ENCODE data around the gene JPH2.
"Not testable (repeated sequence)": the region's sequence is repeated elsewhere in the genome, so short reads cannot be mapped to it uniquely, and the experiment has no call there.

JPH2 gene

DNA sequence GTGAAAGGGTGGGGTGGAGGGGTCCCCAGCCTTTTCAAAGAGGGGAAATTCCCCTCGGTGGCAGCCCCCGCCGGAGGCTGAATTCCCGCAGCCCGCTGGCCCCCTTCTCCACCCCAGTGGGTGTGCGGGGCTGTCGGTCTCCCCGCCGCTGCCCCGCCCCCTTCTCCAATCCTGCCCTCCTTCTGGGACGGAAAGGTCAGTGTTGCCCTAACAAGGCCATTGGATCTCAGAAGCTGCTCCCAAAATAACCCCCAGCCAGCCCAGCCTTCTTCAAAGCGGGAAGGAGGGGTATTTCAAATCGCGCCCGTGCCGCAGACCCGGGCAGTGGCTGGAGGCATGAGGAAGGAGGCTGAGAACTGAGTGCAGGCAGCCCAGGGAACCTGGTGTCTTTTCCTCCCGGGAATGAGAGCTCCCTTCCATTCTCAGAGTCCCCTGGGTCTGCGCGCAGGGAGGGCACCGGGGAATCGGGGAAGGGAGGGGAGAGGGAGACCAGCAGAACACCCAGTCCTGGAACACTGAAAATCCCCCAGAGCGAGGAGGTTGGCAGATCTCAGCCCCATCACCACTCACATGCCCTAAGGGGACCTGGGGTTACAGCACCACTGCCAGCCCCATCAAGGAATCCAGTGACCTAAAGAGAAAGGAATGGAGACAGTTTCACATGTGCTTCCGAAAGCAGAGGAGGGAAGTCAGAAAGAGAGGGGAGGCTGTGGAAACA lies at the start of gene JPH2:
JPH2 (minus strand) TSS at position 135 of the 718 bp plus-strand sequence. CDS start 483 bp downstream, outside the sequence.
- peak within 1 kb of the TSS; percentile 57 for H3K4me3 ChIP-seq (ENCODE audit: low read depth, low read length)
- peaks cover 23% of the 10 kb centered on the region for H3K4me1 ChIP-seq (ENCODE audit: control insufficient read depth, insufficient read depth, low read length)
- H3K27ac ChIP-seq (ENCODE audit: low read depth, low read length) = peak within 1 kb of the TSS; percentile 63; the same call in 1 of the 2 replicates
- H3K9me3 ChIP-seq (ENCODE audit: control insufficient read depth, insufficient read depth, low read depth, low read length) = no peaks in the 10 kb centered on the region
- no peaks in the 10 kb centered on the region for H3K27me3 ChIP-seq (ENCODE audit: control insufficient read depth, insufficient read depth, low read length)
- peak within 1 kb of the TSS; percentile 79 for H3K9ac ChIP-seq (ENCODE audit: low read length)
- no peaks in the 10 kb centered on the region for H3K36me3 ChIP-seq (ENCODE audit: control insufficient read depth, insufficient read depth, low read length)

GRCh38 chr20:44235702-44236101 lies 48.7 kb upstream of the JPH2 start:
- Histone ChIP-seq H3K9me3 (ENCODE audit: control insufficient read depth, insufficient read depth, low read depth, low read length) (peaks cover 4% of the 10 kb centered on the region), H3K36me3 (ENCODE audit: control insufficient read depth, insufficient read depth, low read length) (no peaks in the 10 kb centered on the region), H3K27ac (ENCODE audit: low read depth, low read length) (no peak overlapping the region), H3K4me1 (ENCODE audit: control insufficient read depth, insufficient read depth, low read length) (peaks cover 13% of the 10 kb centered on the region; the same call in 1 of the 2 replicates), H3K4me3 (ENCODE audit: low read depth, low read length) (no peak overlapping the region), H3K9ac (ENCODE audit: low read length) (no peak overlapping the region), H3K27me3 (ENCODE audit: control insufficient read depth, insufficient read depth, low read length) (no peaks in the 10 kb centered on the region)

GRCh38 chr20:44234566-44235317 lies 47.8 kb upstream of the JPH2 start:
- Histone ChIP-seq H3K9me3 (ENCODE audit: control insufficient read depth, insufficient read depth, low read depth, low read length) (peaks cover 4% of the 10 kb centered on the region), H3K36me3 (ENCODE audit: control insufficient read depth, insufficient read depth, low read length) (no peaks in the 10 kb centered on the region), H3K4me3 (ENCODE audit: low read depth, low read length) (no peak overlapping the region), H3K27me3 (ENCODE audit: control insufficient read depth, insufficient read depth, low read length) (no peaks in the 10 kb centered on the region), H3K9ac (ENCODE audit: low read length) (peak overlapping the region; percentile 12), H3K27ac (ENCODE audit: low read depth, low read length) (no peak overlapping the region), H3K4me1 (ENCODE audit: control insufficient read depth, insufficient read depth, low read length) (peaks cover 13% of the 10 kb centered on the region; the same call in 1 of the 2 replicates)

- Histone ChIP-seq H3K27ac (ENCODE audit: low read depth, low read length) (no peak overlapping the region), H3K27me3 (ENCODE audit: control insufficient read depth, insufficient read depth, low read length) (no peaks in the 10 kb centered on the region), H3K4me1 (ENCODE audit: control insufficient read depth, insufficient read depth, low read length) (peaks cover 13% of the 10 kb centered on the region; the same call in 1 of the 2 replicates), H3K9me3 (ENCODE audit: control insufficient read depth, insufficient read depth, low read depth, low read length) (peaks cover under 1% of the 10 kb centered on the region; the same call in 1 of the 2 replicates), H3K9ac (ENCODE audit: low read length) (no peak overlapping the region), H3K36me3 (ENCODE audit: control insufficient read depth, insufficient read depth, low read length) (no peaks in the 10 kb centered on the region), H3K4me3 (ENCODE audit: low read depth, low read length) (no peak overlapping the region)
Measured at GRCh38 chr20:44233436-44234016, 46.5 kb upstream of the JPH2 start.

- H3K4me1 ChIP-seq (ENCODE audit: control insufficient read depth, insufficient read depth, low read length) = peaks cover 16% of the 10 kb centered on the region; the same call in 1 of the 2 replicates
- not testable (repeated sequence) for H3K36me3 ChIP-seq (ENCODE audit: control insufficient read depth, insufficient read depth, low read length); H3K27me3 ChIP-seq (ENCODE audit: control insufficient read depth, insufficient read depth, low read length); H3K27ac ChIP-seq (ENCODE audit: low read depth, low read length); H3K4me3 ChIP-seq (ENCODE audit: low read depth, low read length); H3K9ac ChIP-seq (ENCODE audit: low read length); H3K9me3 ChIP-seq (ENCODE audit: control insufficient read depth, insufficient read depth, low read depth, low read length)
Measured at GRCh38 chr20:44232469-44232856, 45.5 kb upstream of the JPH2 start.

DNA sequence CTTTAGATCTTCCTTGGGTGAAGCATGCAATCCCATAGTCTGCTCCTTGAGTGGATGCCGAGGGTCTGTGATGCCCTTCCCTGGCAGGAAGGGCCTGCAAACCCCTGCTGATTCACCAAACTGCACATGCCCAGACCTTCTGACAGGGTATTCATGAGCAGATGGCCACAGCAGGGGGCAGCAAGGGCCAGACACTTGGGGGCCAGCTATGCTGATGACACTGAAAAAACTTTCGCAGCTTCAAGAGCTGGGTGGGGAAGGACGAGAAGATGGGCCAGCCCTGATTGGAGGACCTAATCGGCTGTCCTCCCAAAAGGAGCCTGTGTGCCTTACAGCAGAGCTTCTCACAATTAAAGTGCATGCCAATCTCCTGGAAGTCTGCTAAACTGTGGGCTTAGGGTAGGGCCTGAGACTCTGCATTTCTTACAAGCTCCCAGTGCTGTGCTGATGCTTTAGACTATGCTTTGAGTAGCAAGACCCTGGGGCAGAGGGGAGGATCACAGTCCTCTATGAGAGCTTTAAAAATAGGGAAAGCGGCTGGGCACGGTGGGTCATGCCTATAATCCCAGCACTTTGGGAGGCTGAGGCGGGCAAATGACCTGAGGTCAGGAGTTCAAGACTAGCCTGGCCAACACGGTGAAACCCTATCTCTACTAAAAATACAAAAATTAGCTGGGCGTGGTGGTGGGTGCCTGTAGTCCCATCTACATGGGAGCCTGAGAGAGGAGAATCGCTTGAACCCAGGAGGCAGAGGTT lies 44.9 kb upstream of the JPH2 start:
- Histone ChIP-seq H3K9me3 (ENCODE audit: control insufficient read depth, insufficient read depth, low read depth, low read length) (no peaks in the 10 kb centered on the region), H3K9ac (ENCODE audit: low read length) (peak overlapping the region; percentile 64)

DNA sequence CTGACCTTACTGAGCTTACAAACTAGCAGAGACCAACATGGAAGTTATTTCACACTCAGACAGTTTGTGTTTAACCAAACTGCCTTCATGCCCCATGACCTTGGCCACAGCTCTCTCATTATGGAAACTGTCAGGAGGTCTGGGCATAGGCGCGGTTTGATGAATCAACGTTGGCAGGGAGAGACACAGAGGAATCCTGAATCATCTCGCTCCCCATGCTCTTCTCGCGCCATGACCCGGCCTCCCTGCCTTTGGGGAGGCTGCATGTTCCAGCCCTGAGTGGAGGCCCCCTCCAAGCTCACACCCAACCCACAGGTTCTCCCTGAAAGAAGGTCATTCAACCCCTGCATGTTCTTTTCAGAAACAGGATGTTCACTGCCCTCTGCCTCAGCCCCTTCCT lies 44.2 kb upstream of the JPH2 start:
- no peaks in the 10 kb centered on the region for H3K9me3 ChIP-seq (ENCODE audit: control insufficient read depth, insufficient read depth, low read depth, low read length)
- H3K4me1 ChIP-seq (ENCODE audit: control insufficient read depth, insufficient read depth, low read length) = peaks cover 16% of the 10 kb centered on the region; the same call in 1 of the 2 replicates
- no peak overlapping the region for H3K4me3 ChIP-seq (ENCODE audit: low read depth, low read length)
- H3K9ac ChIP-seq (ENCODE audit: low read length) = peak overlapping the region; percentile 40
- no peaks in the 10 kb centered on the region for H3K27me3 ChIP-seq (ENCODE audit: control insufficient read depth, insufficient read depth, low read length)
- H3K27ac ChIP-seq (ENCODE audit: low read depth, low read length) = peak overlapping the region; percentile 20; the same call in 1 of the 2 replicates
- H3K36me3 ChIP-seq (ENCODE audit: control insufficient read depth, insufficient read depth, low read length) = no peaks in the 10 kb centered on the region

More for the DNA sequence above, 44.9 kb upstream of the JPH2 start:
- peaks cover 16% of the 10 kb centered on the region; the same call in 1 of the 2 replicates for H3K4me1 ChIP-seq (ENCODE audit: control insufficient read depth, insufficient read depth, low read length)
- no peaks in the 10 kb centered on the region for H3K36me3 ChIP-seq (ENCODE audit: control insufficient read depth, insufficient read depth, low read length)
- H3K4me3 ChIP-seq (ENCODE audit: low read depth, low read length) = no peak overlapping the region
- no peaks in the 10 kb centered on the region for H3K27me3 ChIP-seq (ENCODE audit: control insufficient read depth, insufficient read depth, low read length)
- H3K27ac ChIP-seq (ENCODE audit: low read depth, low read length) = peak overlapping the region; percentile 20; the same call in 1 of the 2 replicates

- H3K9me3 ChIP-seq (ENCODE audit: control insufficient read depth, insufficient read depth, low read depth, low read length) = no peaks in the 10 kb centered on the region
- H3K4me1 ChIP-seq (ENCODE audit: control insufficient read depth, insufficient read depth, low read length) = peaks cover 16% of the 10 kb centered on the region; the same call in 1 of the 2 replicates
- no peak overlapping the region for H3K4me3 ChIP-seq (ENCODE audit: low read depth, low read length)
- H3K36me3 ChIP-seq (ENCODE audit: control insufficient read depth, insufficient read depth, low read length) = no peaks in the 10 kb centered on the region
- H3K27ac ChIP-seq (ENCODE audit: low read depth, low read length) = no peak overlapping the region
- no peak overlapping the region for H3K9ac ChIP-seq (ENCODE audit: low read length)
- no peaks in the 10 kb centered on the region for H3K27me3 ChIP-seq (ENCODE audit: control insufficient read depth, insufficient read depth, low read length)
Measured at GRCh38 chr20:44228465-44229258, 41.7 kb upstream of the JPH2 start.

GRCh38 chr20:44224637-44225036 lies 37.6 kb upstream of the JPH2 start:
- no peaks in the 10 kb centered on the region for H3K9me3 ChIP-seq (ENCODE audit: control insufficient read depth, insufficient read depth, low read depth, low read length)
- no peak overlapping the region for H3K27ac ChIP-seq (ENCODE audit: low read depth, low read length)
- no peak overlapping the region for H3K4me3 ChIP-seq (ENCODE audit: low read depth, low read length)
- no peak overlapping the region for H3K9ac ChIP-seq (ENCODE audit: low read length)
- no peaks in the 10 kb centered on the region for H3K36me3 ChIP-seq (ENCODE audit: control insufficient read depth, insufficient read depth, low read length)
- peaks cover 6% of the 10 kb centered on the region; the same call in 1 of the 2 replicates for H3K4me1 ChIP-seq (ENCODE audit: control insufficient read depth, insufficient read depth, low read length)
- H3K27me3 ChIP-seq (ENCODE audit: control insufficient read depth, insufficient read depth, low read length) = no peaks in the 10 kb centered on the region

DNA sequence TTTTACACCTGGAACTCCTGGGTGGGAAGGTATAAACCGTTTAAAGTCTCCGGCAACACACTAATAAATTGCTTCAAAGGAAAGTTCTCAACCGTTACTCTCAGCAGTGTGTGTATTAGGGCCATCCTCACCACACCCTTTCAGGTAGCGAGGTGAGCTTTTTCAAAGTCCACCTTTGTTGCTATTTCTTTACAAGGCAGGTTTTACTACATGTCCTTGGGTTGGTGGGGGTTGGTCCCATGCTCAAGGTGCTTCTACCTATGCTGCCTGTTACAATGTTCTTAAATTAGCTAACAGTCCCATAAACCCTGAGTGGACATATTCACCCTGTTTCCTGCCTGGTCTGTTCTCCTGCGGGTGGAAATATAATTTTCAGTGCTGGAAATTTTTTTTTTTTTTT lies 36.7 kb upstream of the JPH2 start:
- H3K9me3 ChIP-seq (ENCODE audit: control insufficient read depth, insufficient read depth, low read depth, low read length) = no peaks in the 10 kb centered on the region

More for the DNA sequence above, 36.7 kb upstream of the JPH2 start:
- peaks cover 9% of the 10 kb centered on the region; the same call in 1 of the 2 replicates for H3K4me1 ChIP-seq (ENCODE audit: control insufficient read depth, insufficient read depth, low read length)
- no peaks in the 10 kb centered on the region for H3K27me3 ChIP-seq (ENCODE audit: control insufficient read depth, insufficient read depth, low read length)
- no peak overlapping the region for H3K4me3 ChIP-seq (ENCODE audit: low read depth, low read length)
- no peaks in the 10 kb centered on the region for H3K36me3 ChIP-seq (ENCODE audit: control insufficient read depth, insufficient read depth, low read length)
- no peak overlapping the region for H3K9ac ChIP-seq (ENCODE audit: low read length)
- H3K27ac ChIP-seq (ENCODE audit: low read depth, low read length) = no peak overlapping the region

All from HUES6 (cell line).